HG03095 (cell line): ENCODE data around the gene GASK1B.

ENCODE experiments used
- ATAC-seq: cut with Tn5 transposase; IDR thresholded peaks from one replicate; pipeline ENCODE4 v1.9.1; 2021; ENCODE audit warnings: moderate library complexity; ENCODE audit not compliant: unreplicated experiment

Gene GASK1B

GRCh38 chr4:158147151-158147550 lies 25.7 kb downstream of the GASK1B start:
- ATAC-seq: no peak

GRCh38 chr4:158146736-158147135 lies 26.1 kb downstream of the GASK1B start:
- ATAC-seq: no peak

GRCh38 chr4:158139086-158139485 lies 33.7 kb downstream of the GASK1B start:
- ATAC-seq: no peak

GRCh38 chr4:158134222-158134621 lies 38.6 kb downstream of the GASK1B start:
- ATAC-seq: no peak

GRCh38 chr4:158133551-158133950 lies 39.3 kb downstream of the GASK1B start:
- no peak for ATAC-seq

GRCh38 chr4:158131027-158131426 lies 41.8 kb downstream of the GASK1B start:
- ATAC-seq: no peak

- no peak for ATAC-seq
These were observed 42.6 kb downstream of the GASK1B start for GRCh38 chr4:158130204-158130603.

GRCh38 chr4:158129694-158130093 lies 43.1 kb downstream of the GASK1B start:
- ATAC-seq: peak; percentile 83

GRCh38 chr4:158128540-158128939 lies 44.3 kb downstream of the GASK1B start:
- ATAC-seq: no peak

GRCh38 chr4:158125310-158125709 lies 47.5 kb downstream of the GASK1B start:
- no peak for ATAC-seq
